CD4-positive, alpha-beta memory T cell (primary cell): ENCODE data around the gene GTPBP1. TPM values are rescaled to one million over a fixed set of nuclear protein-coding genes. Genes with fewer than 3 reads are reported as not detected.
A peak's percentile ranks its signal among the peaks of the same experiment; 100 is the strongest.

ENCODE experiments used
- CTCF ChIA-PET: fragments of 350-600 bp; sonication (Branson Sonifier 250); formaldehyde crosslinking; loops from one replicate; lab custom pipeline; 2021; ENCODE audit warnings: inconsistent platforms; ENCODE audit not compliant: partially characterized antibody; lab: Charles Lee
- POLR2A ChIA-PET: fragments of 350-600 bp; sonication (Branson Sonifier 250); formaldehyde crosslinking; loops from one replicate; lab custom pipeline; 2021; ENCODE audit not compliant: partially characterized antibody; lab: Charles Lee
- DNase-seq, 5 donors: peaks; one replicate each; pipeline versions ENCODE4 v3.0.0 to v3.0.0-alpha.2; 2020 to 2022; ENCODE audit warnings: mixed read lengths in 1 of 5
- H3K27ac ChIP-seq: one replicate; pipeline ENCODE4 v1.7.0; 2013; ENCODE audit warnings: low read depth, low read length
- H3K27me3 ChIP-seq: 2 replicates; pipeline ENCODE4 v1.7.0; 2013; ENCODE audit warnings: mild to moderate bottlenecking, low read length, moderate library complexity; ENCODE audit not compliant: insufficient read depth
- H3K36me3 ChIP-seq: 2 replicates; pipeline ENCODE4 v1.7.0; 2013; ENCODE audit warnings: mild to moderate bottlenecking, low read length, moderate library complexity; ENCODE audit not compliant: insufficient read depth
- H3K4me1 ChIP-seq: 2 replicates; pipeline ENCODE4 v1.7.0; 2013; ENCODE audit warnings: mild to moderate bottlenecking, low read length, moderate library complexity; ENCODE audit not compliant: insufficient read depth
- H3K4me3 ChIP-seq, 2 donors: one replicate each; pipeline ENCODE4 v1.7.0; 2013; ENCODE audit warnings: low read length in 2 of 2, mild to moderate bottlenecking in 1 of 2
- H3K9me3 ChIP-seq, 2 donors: one replicate each; pipeline ENCODE4 v1.7.0; 2013; ENCODE audit warnings: low read length in 2 of 2, control low read depth in 1 of 2; ENCODE audit not compliant: control insufficient read depth in 1 of 2
- H3K27ac Mint-ChIP-seq, 7 donors: one replicate each; pipeline ENCODE4 v1.8.0; 2020 to 2021; ENCODE audit warnings: mixed read lengths in 7 of 7, mild to moderate bottlenecking in 6 of 7, inconsistent platforms in 3 of 7, moderate library complexity in 3 of 7
- H3K27me3 Mint-ChIP-seq, 2 donors: one replicate each; pipeline ENCODE4 v1.8.0; 2020 to 2021; ENCODE audit warnings: mixed read lengths in 2 of 2
- H3K36me3 Mint-ChIP-seq, 2 donors: one replicate each; pipeline ENCODE4 v1.8.0; 2020 to 2021; ENCODE audit warnings: mixed read lengths in 2 of 2, inconsistent platforms in 1 of 2, mild to moderate bottlenecking in 1 of 2
- H3K4me1 Mint-ChIP-seq, 4 donors: one replicate each; pipeline ENCODE4 v1.8.0; 2020 to 2021; ENCODE audit warnings: mixed read lengths in 4 of 4, mild to moderate bottlenecking in 1 of 4
- H3K4me3 Mint-ChIP-seq, 8 donors: one replicate each; pipeline ENCODE4 v1.8.0; 2020 to 2021; ENCODE audit warnings: mixed read lengths in 8 of 8, mild to moderate bottlenecking in 7 of 8, moderate library complexity in 6 of 8, inconsistent platforms in 3 of 8
- H3K9me3 Mint-ChIP-seq, 8 donors: one replicate each; pipeline ENCODE4 v1.8.0; 2020 to 2021; ENCODE audit warnings: mixed read lengths in 8 of 8, mild to moderate bottlenecking in 5 of 8, inconsistent platforms in 3 of 8, moderate library complexity in 1 of 8
- intact Hi-C: fragments of 100-400 bp; cut with micrococcal nuclease; formaldehyde crosslinking; loops from one replicate; pipeline ENCODE4 v1.15.1; 2023
- polyA plus RNA-seq, 2 donors: library from polyadenylated mRNA; unstranded; fragments of 300-500 nt; fragmentation: Illumina TruSeq; gene quantifications; one replicate each; pipeline ENCODE4 v1.2.3, GENCODE V29; 2021
- total RNA-seq, 2 experiments: library from RNA; stranded (reverse); gene quantifications; one replicate each; pipeline ENCODE4 v1.2.3, GENCODE V29; 2021

GTPBP1 gene
- total and polyA plus RNA-seq, 4 experiments from 2014 or later, result 14.6 to 96.6 (median 62.5) TPM

GRCh38 chr22:38713921-38714320 is 8.2 kb downstream of the GTPBP1 start:
- H3K36me3 Mint-ChIP-seq, result peaks cover 27 to 82% of the 10 kb centered on the region in 2 donors
- peaks cover 59% of the 10 kb centered on the region for H3K36me3 ChIP-seq
- H3K27me3 Mint-ChIP-seq, result no peaks in the 10 kb centered on the region
- H3K27me3 ChIP-seq, result no peaks in the 10 kb centered on the region
- no peak for DNase-seq
- intact Hi-C loops, result no loop called here
- no peak overlapping the region for H3K4me3 ChIP-seq
- H3K9me3 Mint-ChIP-seq, result no peaks in the 10 kb centered on the region
- peaks cover 59% of the 10 kb centered on the region for H3K4me1 ChIP-seq
- H3K27ac Mint-ChIP-seq, result peak overlapping the region in 6 of 7 donors; percentile 48 to 89 (median 84)
- H3K27ac ChIP-seq, result no peak overlapping the region
- ChIA-PET CTCF (interaction anchor here (1.5 to 2.0 kb wide), 2 partner anchors 11 to 19 kb away, joined by 4 to 5 read pairs; no protein-coding TSS in a partner anchor), POLR2A (interaction anchor here (41.4 kb wide), 1 partner anchor 36 kb away, joined by 1746 read pairs; the partner anchor contains the start of gene SUN2)
- H3K9me3 ChIP-seq, result no peaks in the 10 kb centered on the region
- H3K4me3 Mint-ChIP-seq, result no peak overlapping the region
- H3K4me1 Mint-ChIP-seq, result peaks cover 46 to 62% (median 55%) of the 10 kb centered on the region in 4 donors

- H3K9me3 Mint-ChIP-seq, result no peaks in the 10 kb centered on the region
- intact Hi-C loops, result no loop called here
- peaks cover 50% of the 10 kb centered on the region for H3K36me3 ChIP-seq
- peaks cover 36 to 49% (median 43%) of the 10 kb centered on the region in 4 donors for H3K4me1 Mint-ChIP-seq
- DNase-seq, result no peak
- no peaks in the 10 kb centered on the region for H3K27me3 Mint-ChIP-seq
- H3K27ac Mint-ChIP-seq, result peak overlapping the region in 6 of 7 donors; percentile 46 to 85 (median 64)
- H3K36me3 Mint-ChIP-seq, result peaks cover 26 to 78% of the 10 kb centered on the region in 2 donors
- H3K4me3 ChIP-seq, result no peak overlapping the region
- POLR2A ChIA-PET, result interaction anchor here (8.8 to 41.4 kb wide), 2 partner anchors 7 to 34 kb away, joined by 50 to 1746 read pairs; partner anchors contain the start of genes GTPBP1 and SUN2
- H3K27me3 ChIP-seq, result no peaks in the 10 kb centered on the region
- CTCF ChIA-PET, result interaction anchor here (0.9 to 2.0 kb wide), 3 partner anchors 10 to 52 kb away, joined by 4 to 5 read pairs (median 5); no protein-coding TSS in a partner anchor
- H3K9me3 ChIP-seq, result no peaks in the 10 kb centered on the region
- peak overlapping the region in 1 of 8 donors; percentile 10 for H3K4me3 Mint-ChIP-seq
- H3K4me1 ChIP-seq, result peaks cover 45% of the 10 kb centered on the region
- no peak overlapping the region for H3K27ac ChIP-seq
Observed at GRCh38 chr22:38715176-38715764, 9.5 kb downstream of the GTPBP1 start.

GRCh38 chr22:38715852-38716251 is 10.1 kb downstream of the GTPBP1 start:
- ChIA-PET POLR2A (interaction anchor here (8.8 to 41.4 kb wide), 2 partner anchors 8 to 34 kb away, joined by 50 to 1746 read pairs; partner anchors contain the start of genes GTPBP1 and SUN2), CTCF (interaction anchor here (2.0 kb wide), 1 partner anchor 17 kb away, joined by 5 read pairs; no protein-coding TSS in a partner anchor)

GRCh38 chr22:38716271-38716670 is 10.5 kb downstream of the GTPBP1 start:
- Histone ChIP-seq H3K27me3 (no peaks in the 10 kb centered on the region), H3K4me3 (no peak overlapping the region), H3K9me3 (no peaks in the 10 kb centered on the region), H3K36me3 (peaks cover 43% of the 10 kb centered on the region), H3K27ac (no peak overlapping the region), H3K4me1 (peaks cover 35% of the 10 kb centered on the region)
- Mint-ChIP-seq H3K27ac (peak overlapping the region in 2 of 7 donors; percentile 35 to 55), H3K27me3 (no peaks in the 10 kb centered on the region), H3K4me1 (peaks cover 28 to 39% (median 34%) of the 10 kb centered on the region in 4 donors), H3K9me3 (no peaks in the 10 kb centered on the region), H3K4me3 (no peak overlapping the region), H3K36me3 (peaks cover 17 to 74% of the 10 kb centered on the region in 2 donors)
- CTCF ChIA-PET, result no interaction called here
- no peak for DNase-seq
- POLR2A ChIA-PET, result interaction anchor here (0.7 to 41.4 kb wide), 3 partner anchors 8 to 33 kb away, joined by 3 to 1746 read pairs (median 50); partner anchors contain the start of genes GTPBP1, JOSD1 and SUN2
- intact Hi-C loops, result no loop called here

More at GRCh38 chr22:38715852-38716251, 10.1 kb downstream of the GTPBP1 start:
- H3K27ac Mint-ChIP-seq, result peak overlapping the region in 1 of 7 donors; percentile 62
- Histone ChIP-seq H3K9me3 (no peaks in the 10 kb centered on the region), H3K4me3 (no peak overlapping the region), H3K27ac (no peak overlapping the region), H3K36me3 (peaks cover 44% of the 10 kb centered on the region), H3K27me3 (no peaks in the 10 kb centered on the region), H3K4me1 (peaks cover 40% of the 10 kb centered on the region)
- H3K9me3 Mint-ChIP-seq, result no peaks in the 10 kb centered on the region
- peaks cover 32 to 43% (median 38%) of the 10 kb centered on the region in 4 donors for H3K4me1 Mint-ChIP-seq
- no peaks in the 10 kb centered on the region for H3K27me3 Mint-ChIP-seq
- H3K36me3 Mint-ChIP-seq, result peaks cover 21 to 77% of the 10 kb centered on the region in 2 donors
- peak in 1 of 5 donors; percentile 13 for DNase-seq
- intact Hi-C loops, result no loop called here
- no peak overlapping the region for H3K4me3 Mint-ChIP-seq

GRCh38 chr22:38716826-38717225 is 11.1 kb downstream of the GTPBP1 start:
- peaks cover 33% of the 10 kb centered on the region for H3K4me1 ChIP-seq
- Mint-ChIP-seq H3K4me1 (peaks cover 28 to 37% (median 32%) of the 10 kb centered on the region in 4 donors), H3K4me3 (no peak overlapping the region), H3K36me3 (peaks cover 21 to 78% of the 10 kb centered on the region in 2 donors), H3K27ac (peak overlapping the region in 2 of 7 donors; percentile 35 to 62), H3K27me3 (no peaks in the 10 kb centered on the region), H3K9me3 (no peaks in the 10 kb centered on the region)
- no peak overlapping the region for H3K27ac ChIP-seq
- H3K27me3 ChIP-seq, result no peaks in the 10 kb centered on the region
- ChIA-PET POLR2A (interaction anchor here (0.7 to 41.4 kb wide), 3 partner anchors 9 to 33 kb away, joined by 3 to 1746 read pairs (median 50); partner anchors contain the start of genes GTPBP1, JOSD1 and SUN2), CTCF (no interaction called here)
- no peaks in the 10 kb centered on the region for H3K9me3 ChIP-seq
- intact Hi-C loops, result no loop called here
- peaks cover 43% of the 10 kb centered on the region for H3K36me3 ChIP-seq
- H3K4me3 ChIP-seq, result no peak overlapping the region
- peak in 1 of 5 donors; percentile 9 for DNase-seq

GRCh38 chr22:38717244-38717643 is 11.5 kb downstream of the GTPBP1 start:
- Histone ChIP-seq H3K27me3 (no peaks in the 10 kb centered on the region), H3K27ac (no peak overlapping the region), H3K4me1 (peaks cover 29% of the 10 kb centered on the region), H3K36me3 (peaks cover 43% of the 10 kb centered on the region), H3K9me3 (no peaks in the 10 kb centered on the region), H3K4me3 (no peak overlapping the region)
- peak in 1 of 5 donors; percentile 28 for DNase-seq
- H3K36me3 Mint-ChIP-seq, result peaks cover 21 to 79% of the 10 kb centered on the region in 2 donors
- CTCF ChIA-PET, result interaction anchor here (0.7 to 1.7 kb wide), 3 partner anchors 17 to 51 kb away, joined by 3 to 4 read pairs (median 3); partner anchors contain the start of gene TOMM22
- POLR2A ChIA-PET, result interaction anchor here (8.8 to 41.4 kb wide), 2 partner anchors 9 to 32 kb away, joined by 50 to 1746 read pairs; partner anchors contain the start of genes GTPBP1 and SUN2
- H3K4me3 Mint-ChIP-seq, result no peak overlapping the region
- no peaks in the 10 kb centered on the region for H3K27me3 Mint-ChIP-seq
- peak overlapping the region in 2 of 7 donors; percentile 35 to 62 for H3K27ac Mint-ChIP-seq
- H3K4me1 Mint-ChIP-seq, result peaks cover 25 to 33% (median 28%) of the 10 kb centered on the region in 4 donors
- H3K9me3 Mint-ChIP-seq, result no peaks in the 10 kb centered on the region
- intact Hi-C loops, result no loop called here
